WERI-Rb-1 (cell line): ENCODE measurements around the gene SLC22A17.

ENCODE experiments used
- DNase-seq: peaks from one replicate; pipeline ENCODE4 v3.0.0-alpha.2; 2020
- H3K27ac ChIP-seq: fragments of 250-450 bp; sonication (Bioruptor Pico); 2 replicates; pipeline ENCODE4 v1.5.1; 2020; ENCODE audit warnings: mild to moderate bottlenecking, moderate library complexity
- H3K27me3 ChIP-seq: fragments of 250-450 bp; sonication (Bioruptor Pico); 2 replicates; pipeline ENCODE4 v1.5.1; 2021; ENCODE audit warnings: mild to moderate bottlenecking, low read depth, moderate library complexity; ENCODE audit not compliant: insufficient read depth, severe bottlenecking
- H3K36me3 ChIP-seq: fragments of 250-450 bp; sonication (Bioruptor Pico); 2 replicates; pipeline ENCODE4 v1.5.1; 2020; ENCODE audit warnings: mild to moderate bottlenecking, moderate library complexity
- H3K4me3 ChIP-seq: 2 replicates; pipeline ENCODE4 v1.5.1; 2011; ENCODE audit warnings: low read depth, mild to moderate bottlenecking, control low read depth, low read length
- H3K9me3 ChIP-seq: fragments of 250-450 bp; sonication (Bioruptor Pico); 2 replicates; pipeline ENCODE4 v1.5.1; 2021; ENCODE audit warnings: mild to moderate bottlenecking, moderate library complexity; ENCODE audit not compliant: severe bottlenecking
- CTCF ChIP-seq: IDR thresholded peaks from 2 replicates; pipeline ENCODE4 v1.5.1; 2011; ENCODE audit warnings: low read depth, mild to moderate bottlenecking, control low read depth, inconsistent platforms, low read length

SLC22A17 gene

GRCh38 chr14:23366426-23366921 lies 13.8 kb upstream of the SLC22A17 start:
- peaks cover 22% of the 10 kb centered on the region for H3K36me3 ChIP-seq
- peak overlapping the region; percentile 99 for H3K27ac ChIP-seq
- no peak for TF ChIP-seq CTCF
- peak overlapping the region; percentile 79 for H3K4me3 ChIP-seq
- peak; percentile 96 for DNase-seq
- H3K9me3 ChIP-seq = no peaks in the 10 kb centered on the region
- H3K27me3 ChIP-seq = no peaks in the 10 kb centered on the region

- H3K9me3 ChIP-seq = no peaks in the 10 kb centered on the region
- H3K27me3 ChIP-seq = no peaks in the 10 kb centered on the region
- TF ChIP-seq CTCF = no peak
- H3K4me3 ChIP-seq = peak overlapping the region; percentile 79
- peak; percentile 90 for DNase-seq
- peak overlapping the region; percentile 99 for H3K27ac ChIP-seq
- peaks cover 26% of the 10 kb centered on the region for H3K36me3 ChIP-seq
Observed at GRCh38 chr14:23365732-23366425, 13.2 kb upstream of the SLC22A17 start.

DNA sequence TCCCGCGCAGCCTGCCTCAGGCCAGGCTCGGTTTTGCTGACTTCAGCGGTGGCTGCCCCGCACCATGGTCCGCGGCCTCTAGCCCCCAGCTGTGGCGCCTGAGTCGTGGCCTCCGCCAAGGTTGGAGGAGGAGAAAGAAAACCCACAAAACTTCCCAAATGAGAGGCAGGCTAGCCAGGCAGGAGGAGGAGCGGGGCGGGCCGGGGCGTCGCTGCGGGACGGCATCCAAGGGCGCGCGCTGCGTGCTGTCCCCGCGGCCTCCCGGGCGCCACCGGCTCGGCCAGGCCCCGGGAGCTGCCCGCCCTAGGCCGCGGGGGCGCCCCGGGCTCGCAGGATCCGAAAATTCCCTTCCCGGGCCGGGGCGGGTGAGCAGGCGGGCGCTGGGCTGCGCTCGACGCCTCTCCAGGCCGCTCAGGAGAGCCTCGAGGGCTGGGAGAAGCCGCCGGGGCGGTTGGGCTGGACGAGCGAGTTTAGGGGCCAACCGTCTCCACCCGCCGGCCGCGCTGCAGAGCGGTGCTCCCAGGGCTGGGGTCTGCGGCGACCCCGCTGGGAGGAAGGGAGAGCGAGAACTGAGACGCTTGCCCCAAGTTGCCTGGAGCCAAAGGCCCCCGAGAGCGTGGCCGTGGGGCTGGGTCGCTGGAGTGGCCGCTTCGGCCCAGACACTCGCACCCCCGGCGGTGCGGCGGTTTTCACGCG lies 12.5 kb upstream of the SLC22A17 start, which contains the start of gene EFS:
TSS of gene EFS (minus strand) at position 137 of the 696 bp plus-strand sequence. CDS start 147 bp downstream, outside the sequence.
- no peak for TF ChIP-seq CTCF
- Histone ChIP-seq H3K36me3 (peaks cover 30% of the 10 kb centered on the region), H3K27ac (peak within 1 kb of the TSS; percentile 99), H3K9me3 (no peaks in the 10 kb centered on the region), H3K4me3 (peak within 1 kb of the TSS; percentile 79), H3K27me3 (no peaks in the 10 kb centered on the region)
- no peak for DNase-seq

GRCh38 chr14:23364164-23365035 lies 11.7 kb upstream of the SLC22A17 start:
- no peak for TF ChIP-seq CTCF
- peak overlapping the region; percentile 99 for H3K27ac ChIP-seq
- DNase-seq = peak; percentile 58
- no peaks in the 10 kb centered on the region for H3K9me3 ChIP-seq
- peaks cover 36% of the 10 kb centered on the region for H3K36me3 ChIP-seq
- no peaks in the 10 kb centered on the region for H3K27me3 ChIP-seq
- H3K4me3 ChIP-seq = peak overlapping the region; percentile 79

DNA sequence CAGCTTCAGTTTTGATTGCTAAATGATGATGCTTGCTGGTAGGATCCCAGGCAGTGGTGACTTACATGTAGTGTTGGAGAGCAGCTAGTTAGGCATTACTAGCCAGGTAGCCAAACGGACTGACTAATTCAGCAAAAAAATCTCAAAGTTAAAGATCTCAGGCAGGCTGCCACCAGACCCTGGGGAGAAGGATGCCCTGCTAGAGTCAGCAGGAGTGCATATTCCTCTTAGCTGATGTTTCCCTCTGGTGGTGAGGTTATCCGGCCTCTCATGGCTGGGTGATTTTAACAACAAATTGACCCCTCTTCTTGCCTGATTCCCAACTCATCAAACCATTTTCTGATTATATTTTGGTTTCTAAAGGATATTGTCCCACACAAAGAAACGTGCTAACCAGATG lies 9.5 kb upstream of the SLC22A17 start:
- peak; percentile 47 for TF ChIP-seq CTCF
- DNase-seq = no peak
- H3K27me3 ChIP-seq = no peaks in the 10 kb centered on the region
- peaks cover 54% of the 10 kb centered on the region for H3K36me3 ChIP-seq
- no peak overlapping the region; the same call in 1 of the 2 replicates for H3K4me3 ChIP-seq
- H3K9me3 ChIP-seq = no peaks in the 10 kb centered on the region
- H3K27ac ChIP-seq = peak overlapping the region; percentile 22
